Measurements from ENCODE around the gene LRRC4.

DNA sequence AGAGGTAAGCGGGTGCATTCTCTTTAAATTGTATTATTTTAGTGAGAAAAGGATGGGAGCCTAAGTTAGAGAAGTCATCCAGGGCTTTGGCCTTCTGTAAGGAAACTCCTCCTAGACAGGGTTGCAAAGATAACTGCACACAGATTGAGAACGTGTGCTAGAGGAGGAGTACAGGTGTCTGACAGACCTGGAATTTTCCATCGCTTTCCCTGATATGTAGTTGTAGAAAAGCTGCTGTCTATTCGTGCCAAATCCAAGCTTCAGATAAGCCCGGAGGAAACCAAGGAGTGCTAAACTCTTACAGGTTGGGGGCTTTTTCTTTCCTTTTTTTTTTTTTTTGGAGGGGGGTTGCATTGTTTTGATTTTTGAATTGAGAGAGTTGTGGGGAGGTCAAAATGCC, 23.1 kb downstream of the LRRC4 start:
- TF ChIP-seq, protein P1, sequence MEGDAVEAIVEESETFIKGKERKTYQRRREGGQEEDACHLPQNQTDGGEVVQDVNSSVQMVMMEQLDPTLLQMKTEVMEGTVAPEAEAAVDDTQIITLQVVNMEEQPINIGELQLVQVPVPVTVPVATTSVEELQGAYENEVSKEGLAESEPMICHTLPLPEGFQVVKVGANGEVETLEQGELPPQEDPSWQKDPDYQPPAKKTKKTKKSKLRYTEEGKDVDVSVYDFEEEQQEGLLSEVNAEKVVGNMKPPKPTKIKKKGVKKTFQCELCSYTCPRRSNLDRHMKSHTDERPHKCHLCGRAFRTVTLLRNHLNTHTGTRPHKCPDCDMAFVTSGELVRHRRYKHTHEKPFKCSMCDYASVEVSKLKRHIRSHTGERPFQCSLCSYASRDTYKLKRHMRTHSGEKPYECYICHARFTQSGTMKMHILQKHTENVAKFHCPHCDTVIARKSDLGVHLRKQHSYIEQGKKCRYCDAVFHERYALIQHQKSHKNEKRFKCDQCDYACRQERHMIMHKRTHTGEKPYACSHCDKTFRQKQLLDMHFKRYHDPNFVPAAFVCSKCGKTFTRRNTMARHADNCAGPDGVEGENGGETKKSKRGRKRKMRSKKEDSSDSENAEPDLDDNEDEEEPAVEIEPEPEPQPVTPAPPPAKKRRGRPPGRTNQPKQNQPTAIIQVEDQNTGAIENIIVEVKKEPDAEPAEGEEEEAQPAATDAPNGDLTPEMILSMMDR (IDR thresholded peaks at IDR 0.05 in 8 of 11, conservative IDR thresholded peaks at IDR 0.05 in 3 of 11): no peak
- no peak for TF ChIP-seq POLR2A (IDR thresholded peaks at IDR 0.05)

Measured in spleen (tissue), 7 donors.